ENCODE measurements around the gene SPOCK1. TPM values are rescaled to one million over a fixed set of nuclear protein-coding genes. Genes with fewer than 3 reads are reported as not detected.

SPOCK1 gene
- total and polyA plus RNA-seq, 9 of the 15 experiments (the other 6 are each of a cell fraction or from before 2014, with no cell fraction given), result 0.01 to 0.35 (median 0.04) TPM; not detected in 6

DNA sequence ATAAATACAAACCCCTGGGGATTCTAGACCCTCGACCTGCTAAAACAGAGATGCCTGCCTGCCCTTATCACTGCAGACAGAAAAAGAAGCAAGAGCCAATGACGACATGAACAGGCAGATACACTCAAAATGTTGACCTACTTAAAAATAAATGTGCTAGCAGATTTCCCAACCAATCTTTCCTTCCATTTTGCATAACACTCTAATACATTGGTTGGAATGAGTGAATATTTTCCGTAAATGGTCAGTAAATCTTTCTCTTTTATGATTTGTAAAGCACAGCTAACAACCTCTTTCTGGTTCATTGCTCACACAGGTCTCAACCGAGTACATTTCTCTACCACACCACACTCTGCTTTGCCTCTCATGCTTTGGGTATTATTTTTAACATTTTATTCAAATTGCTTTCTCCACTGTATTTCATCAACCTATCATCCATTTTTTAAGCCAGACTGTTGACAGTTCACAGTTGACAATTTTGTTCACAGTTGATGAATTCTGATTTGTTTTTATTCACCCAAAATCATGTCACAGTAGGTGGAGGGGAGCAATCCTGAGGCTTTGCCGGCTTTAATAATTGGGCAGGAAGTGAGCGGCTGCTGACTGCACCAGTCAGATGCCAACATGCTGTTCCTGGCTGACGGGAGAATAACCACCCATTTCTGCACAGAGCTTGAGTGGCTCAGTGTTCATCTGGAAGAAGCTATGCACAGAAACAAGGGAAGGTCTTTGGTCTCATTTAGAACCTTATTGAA lies 426.6 kb downstream of the SPOCK1 start:
- H3K79me2 ChIP-seq (ENCODE audit: control insufficient read depth, insufficient read depth, low read length), result no peaks in the 10 kb centered on the region
- no TSS peak for BruUV-seq (replicated peaks)
- WGBS (ENCODE audit: insufficient coverage, low coverage, missing lambda C conversion rate), result 0% methylated on average over 7 of the region's 7 CpGs
- FAIRE-seq (no peak), ATAC-seq (no peak), DNase-seq (ENCODE audit: extremely low read depth in 1 of 4, low spot score in 3 of 4) (no peak)
- no peaks in the 10 kb centered on the region for H4K20me1 ChIP-seq (replicated peaks; ENCODE audit: control insufficient read depth, insufficient read depth, low read length)
- intact Hi-C loops (cut with micrococcal nuclease) (no loop called here), in situ Hi-C loops (cut with MboI) (no loop called here)
- H3K4me1 ChIP-seq (replicated peaks in 1 of 2; ENCODE audit: control insufficient read depth in 2 of 2, insufficient read depth in 2 of 2, low read length in 2 of 2), result no peaks in the 10 kb centered on the region; a peak in 1 of 5 replicates
- no peaks in the 10 kb centered on the region for H3K9me3 ChIP-seq (replicated peaks; ENCODE audit: control insufficient read depth, insufficient read depth, low read depth, low read length)
- H3K4me2 ChIP-seq (ENCODE audit: insufficient read depth, low read length), result no peak overlapping the region
- no peak overlapping the region for H3K9ac ChIP-seq (ENCODE audit: insufficient read depth in 1 of 2, low read depth in 2 of 2, low read length in 2 of 2)
- H2AFZ ChIP-seq (ENCODE audit: low read depth, low read length), result no peak overlapping the region
- ChIA-PET CTCF (ENCODE audit: low intra/inter-chr PET ratio) (no interaction called here), POLR2A (interaction anchor here (0.6 to 1.1 kb wide), 3 partner anchors 8 to 1178 kb away, joined by 3 read pairs; no protein-coding TSS in a partner anchor)
- no peak for TF ChIP-seq STAT5B (CRISPR knock-in tag; IDR thresholded peaks at IDR 0.05)
- TF ChIP-seq ZNF518B (CRISPR knock-in tag; IDR thresholded peaks at IDR 0.05), result no peak
- no peaks in the 10 kb centered on the region for H3K9me1 ChIP-seq (ENCODE audit: control insufficient read depth, insufficient read depth, low read length)
- no peak overlapping the region for H3K4me3 ChIP-seq
- no peaks in the 10 kb centered on the region for H3K36me3 ChIP-seq (ENCODE audit: control insufficient read depth, insufficient read depth, low read length)
- peaks cover 0 to 10% of the 10 kb centered on the region in 2 experiments; a peak in 1 of 5 replicates for H3K27me3 ChIP-seq (ENCODE audit: control insufficient read depth in 2 of 2, insufficient read depth in 2 of 2, low read length in 2 of 2)
- no peak overlapping the region for H3K27ac ChIP-seq (ENCODE audit: extremely low read depth, low read depth, low read length)
